H9 (cell line): ENCODE measurements around the gene RBPJL. TPM values are rescaled to one million over a fixed set of nuclear protein-coding genes. Genes with fewer than 3 reads are reported as not detected.

Source experiments
- DNase-seq: peaks from one replicate; pipeline ENCODE4 v3.0.0-alpha.2; 2017
- H2AFZ ChIP-seq: one replicate; pipeline ENCODE4 v1.6.1; 2013; ENCODE audit warnings: mild to moderate bottlenecking, low read length, control low read depth, moderate library complexity
- H2AK5ac ChIP-seq: 2 replicates; pipeline ENCODE4 v1.6.1; 2013; ENCODE audit warnings: low read length, control low read depth, mixed read lengths; ENCODE audit not compliant: insufficient read length
- H2BK120ac ChIP-seq: one replicate; pipeline ENCODE4 v1.6.1; 2013; ENCODE audit warnings: low read depth, mild to moderate bottlenecking, low read length, control low read depth, inconsistent platforms; ENCODE audit not compliant: poor library complexity, severe bottlenecking
- H2BK12ac ChIP-seq: 2 replicates; pipeline ENCODE4 v1.6.1; 2013; ENCODE audit warnings: low read length, control low read depth, mixed read lengths, low read depth; ENCODE audit not compliant: insufficient read length
- H2BK15ac ChIP-seq: 2 replicates; pipeline ENCODE4 v1.6.1; 2013; ENCODE audit warnings: low read depth, low read length, control low read depth
- H2BK20ac ChIP-seq: one replicate; pipeline ENCODE4 v1.6.1; 2013; ENCODE audit warnings: low read depth, mild to moderate bottlenecking, low read length, control low read depth, inconsistent platforms; ENCODE audit not compliant: poor library complexity, severe bottlenecking
- H2BK5ac ChIP-seq: 2 replicates; pipeline ENCODE4 v1.6.1; 2013; ENCODE audit warnings: low read length, control low read depth, mixed read lengths; ENCODE audit not compliant: insufficient read length
- H3K14ac ChIP-seq: 2 replicates; pipeline ENCODE4 v1.6.1; 2013; ENCODE audit warnings: low read length, control low read depth; ENCODE audit not compliant: insufficient read depth
- H3K18ac ChIP-seq: 2 replicates; pipeline ENCODE4 v1.6.1; 2013; ENCODE audit warnings: low read depth, mild to moderate bottlenecking, mixed read lengths, low read length, control low read depth; ENCODE audit not compliant: insufficient read length
- H3K23ac ChIP-seq: 2 replicates; pipeline ENCODE4 v1.6.1; 2013; ENCODE audit warnings: low read length, control low read depth, mixed read lengths, low read depth; ENCODE audit not compliant: insufficient read length
- H3K23me2 ChIP-seq: 2 replicates; pipeline ENCODE4 v1.6.1; 2013; ENCODE audit warnings: low read depth, mild to moderate bottlenecking, mixed read lengths, low read length, control low read depth; ENCODE audit not compliant: insufficient read length, poor library complexity, severe bottlenecking
- H3K27ac ChIP-seq: 2 replicates; pipeline ENCODE4 v1.5.1; 2013; ENCODE audit warnings: low read length, control low read depth, mixed read lengths, low read depth; ENCODE audit not compliant: insufficient read length
- H3K27me3 ChIP-seq: 2 replicates; pipeline ENCODE4 v1.6.1; 2013; ENCODE audit warnings: low read length, control low read depth, inconsistent platforms; ENCODE audit not compliant: insufficient read depth
- H3K4ac ChIP-seq: 2 replicates; pipeline ENCODE4 v1.6.1; 2013; ENCODE audit warnings: low read depth, mild to moderate bottlenecking, control low read depth, inconsistent platforms, low read length, moderate library complexity
- H3K4me1 ChIP-seq: 2 replicates; pipeline ENCODE4 v1.6.1; 2013; ENCODE audit warnings: low read length, control low read depth, inconsistent platforms; ENCODE audit not compliant: insufficient read depth
- H3K4me2 ChIP-seq: 2 replicates; pipeline ENCODE4 v1.6.1; 2013; ENCODE audit warnings: low read length, control low read depth, mixed read lengths; ENCODE audit not compliant: insufficient read length, insufficient read depth
- H3K56ac ChIP-seq: 2 replicates; pipeline ENCODE4 v1.6.1; 2013; ENCODE audit warnings: low read depth, mild to moderate bottlenecking, mixed read lengths, low read length, control low read depth; ENCODE audit not compliant: insufficient read length
- H3K79me1 ChIP-seq: 2 replicates; pipeline ENCODE4 v1.6.1; 2013; ENCODE audit warnings: low read depth, mild to moderate bottlenecking, moderate library complexity, low read length, control low read depth, inconsistent platforms; ENCODE audit not compliant: insufficient read depth, poor library complexity, severe bottlenecking
- H3K79me2 ChIP-seq: 2 replicates; pipeline ENCODE4 v1.6.1; 2013; ENCODE audit warnings: low read length, control low read depth, inconsistent platforms; ENCODE audit not compliant: insufficient read depth
- H3K9ac ChIP-seq: 2 replicates; pipeline ENCODE4 v1.6.1; 2013; ENCODE audit warnings: low read length, control low read depth, mixed read lengths; ENCODE audit not compliant: insufficient read length; ENCODE audit errors: extremely low read depth
- H3K9me3 ChIP-seq: one replicate; pipeline ENCODE4 v1.6.1; 2013; ENCODE audit warnings: low read depth, low read length, inconsistent platforms; ENCODE audit not compliant: control insufficient read depth
- H3T11ph ChIP-seq: one replicate; pipeline ENCODE4 v1.6.1; 2013; ENCODE audit warnings: mild to moderate bottlenecking, low read length, control low read depth, inconsistent platforms
- H4K20me1 ChIP-seq: one replicate; pipeline ENCODE4 v1.6.1; 2013; ENCODE audit not compliant: control insufficient read depth, insufficient read length, insufficient read depth
- H4K5ac ChIP-seq: 2 replicates; pipeline ENCODE4 v1.6.1; 2013; ENCODE audit warnings: low read depth, mild to moderate bottlenecking, mixed read lengths, low read length, control low read depth; ENCODE audit not compliant: insufficient read length
- H4K8ac ChIP-seq: replicated peaks from 2 replicates; pipeline ENCODE4 v1.6.1; 2013; ENCODE audit warnings: low read length, control low read depth, mixed read lengths, low read depth; ENCODE audit not compliant: insufficient read length
- H4K91ac ChIP-seq: 2 replicates; pipeline ENCODE4 v1.6.1; 2013; ENCODE audit warnings: low read depth, mild to moderate bottlenecking, moderate library complexity, mixed read lengths, low read length, control low read depth; ENCODE audit not compliant: insufficient read length
- H3K27ac Mint-ChIP-seq, 3 experiments: 2 replicates in 2 of 3; 3 replicates in 1 of 3; pipeline ENCODE4 v1.8.0; 2020 to 2021; ENCODE audit warnings: mixed read lengths in 3 of 3, mild to moderate bottlenecking in 1 of 3, moderate library complexity in 1 of 3
- H3K27me3 Mint-ChIP-seq: 2 replicates; pipeline ENCODE4 v1.8.0; 2021; ENCODE audit warnings: low read depth, mild to moderate bottlenecking, moderate library complexity, mixed read lengths
- H3K36me3 Mint-ChIP-seq, 3 experiments: 2 replicates in 2 of 3; 3 replicates in 1 of 3; pipeline ENCODE4 v1.8.0; 2020 to 2021; ENCODE audit warnings: low read depth in 3 of 3, mixed read lengths in 3 of 3; ENCODE audit not compliant: insufficient read depth in 1 of 3
- H3K4me1 Mint-ChIP-seq, 2 experiments: 2 replicates each; pipeline ENCODE4 v1.8.0; 2020; ENCODE audit warnings: mixed read lengths in 2 of 2
- H3K4me3 Mint-ChIP-seq, 2 experiments: 2 replicates in 1 of 2; 3 replicates in 1 of 2; pipeline ENCODE4 v1.8.0; 2020 to 2021; ENCODE audit warnings: mild to moderate bottlenecking in 2 of 2, mixed read lengths in 2 of 2, moderate library complexity in 1 of 2
- H3K9me3 Mint-ChIP-seq, 2 experiments: 2 replicates in 1 of 2; 3 replicates in 1 of 2; pipeline ENCODE4 v1.8.0; 2020; ENCODE audit warnings: mild to moderate bottlenecking in 2 of 2, mixed read lengths in 2 of 2, moderate library complexity in 1 of 2
- WGBS: extraction: QIAGEN DNeasy Blood & Tissue Kit; methylation state at CpG from one replicate; pipeline ENCODE4 v1.1.7; 2013; ENCODE audit warnings: missing lambda C conversion rate, low lambda C conversion rate, mixed read lengths; ENCODE audit not compliant: insufficient read length; ENCODE audit errors: extremely low coverage; 5-methylcytosine and 5-hydroxymethylcytosine counted together
- total RNA-seq: library from RNA; stranded (reverse); gene quantifications from 2 replicates; pipeline ENCODE4 v1.2.1, GENCODE V29; 2021
- TF ChIP-seq, protein P1 (sequence below): fragments of 200-600 bp; sonication (generic); conservative IDR thresholded peaks from 3 replicates; pipeline ENCODE4 v1.8.0; 2021; ENCODE audit warnings: antibody characterized with exemption, mild to moderate bottlenecking

The RBPJL gene
- total RNA-seq, 1 experiment from 2014 or later = 0.28 TPM

- H2AK5ac ChIP-seq = no peak overlapping the region
- H3K18ac ChIP-seq = no peak overlapping the region
- no peak overlapping the region for H4K8ac ChIP-seq
- Mint-ChIP-seq H3K27ac (no peak overlapping the region), H3K36me3 (no peaks in the 10 kb centered on the region), H3K27me3 (peaks cover 15% of the 10 kb centered on the region), H3K4me1 (peaks cover 15 to 17% of the 10 kb centered on the region in 2 experiments), H3K9me3 (no peaks in the 10 kb centered on the region), H3K4me3 (no peak overlapping the region)
- H3K9me3 ChIP-seq = no peaks in the 10 kb centered on the region
- no peak overlapping the region for H3T11ph ChIP-seq
- no peak overlapping the region for H3K4ac ChIP-seq
- no peak overlapping the region for H3K23ac ChIP-seq
- TF ChIP-seq, protein P1, sequence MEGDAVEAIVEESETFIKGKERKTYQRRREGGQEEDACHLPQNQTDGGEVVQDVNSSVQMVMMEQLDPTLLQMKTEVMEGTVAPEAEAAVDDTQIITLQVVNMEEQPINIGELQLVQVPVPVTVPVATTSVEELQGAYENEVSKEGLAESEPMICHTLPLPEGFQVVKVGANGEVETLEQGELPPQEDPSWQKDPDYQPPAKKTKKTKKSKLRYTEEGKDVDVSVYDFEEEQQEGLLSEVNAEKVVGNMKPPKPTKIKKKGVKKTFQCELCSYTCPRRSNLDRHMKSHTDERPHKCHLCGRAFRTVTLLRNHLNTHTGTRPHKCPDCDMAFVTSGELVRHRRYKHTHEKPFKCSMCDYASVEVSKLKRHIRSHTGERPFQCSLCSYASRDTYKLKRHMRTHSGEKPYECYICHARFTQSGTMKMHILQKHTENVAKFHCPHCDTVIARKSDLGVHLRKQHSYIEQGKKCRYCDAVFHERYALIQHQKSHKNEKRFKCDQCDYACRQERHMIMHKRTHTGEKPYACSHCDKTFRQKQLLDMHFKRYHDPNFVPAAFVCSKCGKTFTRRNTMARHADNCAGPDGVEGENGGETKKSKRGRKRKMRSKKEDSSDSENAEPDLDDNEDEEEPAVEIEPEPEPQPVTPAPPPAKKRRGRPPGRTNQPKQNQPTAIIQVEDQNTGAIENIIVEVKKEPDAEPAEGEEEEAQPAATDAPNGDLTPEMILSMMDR = no peak
- DNase-seq = no peak
- H4K91ac ChIP-seq = no peak overlapping the region
- no peaks in the 10 kb centered on the region for H3K23me2 ChIP-seq
- H2BK15ac ChIP-seq = no peak overlapping the region
- no peak overlapping the region for H3K4me2 ChIP-seq
- no CpG with 5 or more reads among the region's 4 CpGs for WGBS
- H3K27ac ChIP-seq = no peak overlapping the region
- no peak overlapping the region for H3K14ac ChIP-seq
- H4K20me1 ChIP-seq = no peaks in the 10 kb centered on the region
- H3K27me3 ChIP-seq = no peaks in the 10 kb centered on the region; the same call in 1 of the 2 replicates
- no peak overlapping the region for H3K56ac ChIP-seq
- no peaks in the 10 kb centered on the region for H3K79me2 ChIP-seq
- no peak overlapping the region for H2BK5ac ChIP-seq
- no peak overlapping the region for H3K9ac ChIP-seq
- no peak overlapping the region for H2BK12ac ChIP-seq
- H2BK20ac ChIP-seq = no peak overlapping the region
- H4K5ac ChIP-seq = no peak overlapping the region
- H3K79me1 ChIP-seq = no peaks in the 10 kb centered on the region
- H2BK120ac ChIP-seq = no peak overlapping the region
- H3K4me1 ChIP-seq = 0 out of 2 replicates have a peak, but pooled peaks cover 6% of the 10 kb centered on the region
- no peak overlapping the region for H2AFZ ChIP-seq
These were observed 36.8 kb upstream of the RBPJL start for GRCh38 chr20:45269754-45270270.
